HL-60/S4 treated with retinoic acid at 250 ng/mL for 4 days and 3 days (cell line): ENCODE measurements around the gene PRICKLE1.

Experiments
- in situ Hi-C: fragments of 300-500 bp; cut with MboI; formaldehyde crosslinking; loops from 2 replicates; pipeline ENCODE4 v1.7.0; 2022; ENCODE audit warnings: low sequenced_read_pairs

The PRICKLE1 gene

GRCh38 chr12:42588524-42589464 is 752 bp downstream of the PRICKLE1 start:
- in situ Hi-C loops, result no loop called here

DNA sequence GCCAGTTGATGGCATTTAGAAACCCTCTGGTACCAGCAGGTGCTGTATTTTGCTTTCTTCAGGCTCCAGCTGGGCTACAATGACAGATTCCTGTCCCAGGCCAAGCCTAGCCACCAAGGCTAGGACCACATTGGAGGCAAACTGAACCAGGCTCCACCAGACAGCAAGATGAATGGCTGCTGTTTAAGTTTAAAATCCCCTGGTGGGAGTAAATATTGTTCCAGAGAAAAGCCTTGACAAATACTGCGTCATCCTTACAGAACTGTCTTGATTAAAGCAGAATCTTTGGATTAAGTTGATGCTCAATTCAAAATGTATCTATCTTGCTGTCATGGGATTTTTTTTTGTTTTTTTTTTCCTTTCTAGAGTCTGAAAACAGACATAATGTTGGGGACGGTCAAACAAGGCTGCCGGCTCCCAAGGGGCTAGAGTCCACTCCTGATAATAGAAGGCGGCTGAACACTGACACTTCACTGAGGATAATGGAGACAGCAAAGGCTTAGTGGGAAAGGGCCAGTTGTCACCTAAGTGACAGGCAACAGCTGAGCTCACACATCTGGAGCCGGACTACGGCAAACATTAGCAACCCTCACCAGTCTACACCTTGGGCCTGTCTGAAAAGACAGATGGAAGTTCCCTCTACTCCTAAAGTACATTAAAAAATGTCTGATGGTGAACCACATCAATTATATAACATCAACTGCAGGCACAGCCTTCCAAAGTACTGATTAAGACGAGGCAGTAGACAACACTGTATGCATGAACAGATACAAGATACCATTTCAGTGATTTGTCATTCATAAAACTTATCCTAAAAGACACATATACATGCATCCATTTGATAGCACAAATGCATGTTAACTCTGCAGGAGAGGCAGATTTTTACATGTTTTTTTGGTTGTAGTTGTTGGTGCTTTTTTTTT is 1.7 kb downstream of the PRICKLE1 start:
- in situ Hi-C loops, result no loop called here

DNA sequence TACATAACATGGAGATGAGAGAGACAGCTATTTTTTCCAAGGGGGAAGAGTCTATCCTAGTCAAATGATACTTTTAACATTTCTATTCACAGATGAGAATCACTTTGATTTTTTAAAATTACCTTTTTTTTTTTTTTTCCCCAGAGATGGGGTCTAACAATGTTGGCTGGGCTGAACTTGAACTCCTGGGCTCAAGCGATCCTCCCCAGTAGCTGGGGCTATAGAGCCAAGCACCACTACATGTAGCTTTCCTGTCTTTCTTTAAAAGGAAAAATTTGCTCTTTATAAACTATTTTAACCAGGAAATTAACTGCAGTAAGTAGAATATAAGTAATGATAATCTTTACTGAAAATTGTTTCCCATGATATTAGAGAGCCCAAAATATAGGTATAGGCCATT is 3.3 kb downstream of the PRICKLE1 start:
- in situ Hi-C loops, result no loop called here

DNA sequence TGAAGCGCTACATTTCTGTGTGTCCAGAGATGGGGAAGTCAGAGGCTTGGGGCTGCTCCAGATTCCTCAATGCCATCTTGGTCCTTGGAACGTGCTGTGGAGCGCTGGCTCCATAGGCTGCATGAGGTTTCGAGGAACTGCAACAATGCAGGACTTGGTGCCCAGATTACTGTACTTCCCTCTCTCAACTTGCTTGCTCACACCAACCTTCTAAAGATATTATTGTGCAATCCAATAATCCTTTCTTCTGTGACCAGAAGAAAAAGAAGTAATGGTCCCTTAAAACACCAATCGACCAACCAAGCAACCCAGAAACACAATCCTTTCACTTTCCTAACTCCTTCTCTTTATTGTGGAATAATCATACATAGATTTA is 3.7 kb downstream of the PRICKLE1 start:
- in situ Hi-C loops, result no loop called here

DNA sequence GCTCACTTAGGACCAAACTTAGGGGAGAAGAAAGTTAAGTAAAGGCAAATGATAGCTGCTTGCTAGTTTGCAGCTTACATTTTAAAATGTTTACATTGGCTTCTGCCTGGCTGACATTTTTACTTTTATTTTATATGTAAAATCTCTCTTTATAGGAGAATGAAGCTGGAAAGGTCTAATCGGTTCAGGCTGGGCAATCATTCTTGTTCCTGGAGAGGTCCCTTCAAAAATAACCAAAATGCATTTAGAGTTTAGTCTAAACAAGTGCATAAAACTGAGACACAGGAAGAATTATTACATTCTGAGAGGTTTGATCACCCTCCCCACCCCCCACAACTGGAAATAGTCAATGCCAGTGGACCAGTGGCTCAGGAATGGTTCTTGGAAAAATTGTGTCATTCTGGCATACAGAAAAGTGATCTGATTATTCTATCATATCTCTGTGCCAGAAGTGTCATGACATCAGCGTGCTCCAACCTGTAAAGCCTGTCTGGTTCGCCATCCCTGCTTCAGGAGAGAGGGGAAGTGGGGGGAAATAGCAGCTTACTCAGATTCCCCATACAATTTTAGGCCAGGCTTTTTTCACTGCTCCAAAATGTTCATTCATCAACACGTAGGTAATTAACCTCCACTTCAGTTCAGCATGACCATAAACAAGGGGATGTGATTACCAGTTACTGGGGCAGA is 4.2 kb downstream of the PRICKLE1 start:
- in situ Hi-C loops, result no loop called here

- in situ Hi-C loops, result no loop called here
Measured at GRCh38 chr12:42584651-42585111, 4.9 kb downstream of the PRICKLE1 start.

DNA sequence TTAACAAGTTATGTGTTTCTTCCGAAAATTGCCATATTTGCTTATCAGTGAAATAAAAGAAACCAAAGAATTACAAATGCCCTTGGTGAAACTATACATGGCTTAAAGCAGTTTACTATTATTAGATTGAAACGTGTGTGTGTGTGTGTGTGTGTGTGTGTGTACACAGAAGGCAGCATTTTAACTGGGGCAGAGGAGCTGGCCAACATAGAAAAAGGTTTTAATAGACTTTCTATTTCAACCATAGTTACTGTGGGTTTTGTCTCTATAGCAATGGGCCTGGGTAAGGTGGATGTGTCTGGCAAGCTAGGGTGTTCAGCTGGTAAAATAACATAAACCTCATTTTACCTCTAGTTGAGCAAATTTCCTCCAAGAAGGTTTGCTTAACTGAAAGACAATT is 6.5 kb downstream of the PRICKLE1 start:
- in situ Hi-C loops, result no loop called here

DNA sequence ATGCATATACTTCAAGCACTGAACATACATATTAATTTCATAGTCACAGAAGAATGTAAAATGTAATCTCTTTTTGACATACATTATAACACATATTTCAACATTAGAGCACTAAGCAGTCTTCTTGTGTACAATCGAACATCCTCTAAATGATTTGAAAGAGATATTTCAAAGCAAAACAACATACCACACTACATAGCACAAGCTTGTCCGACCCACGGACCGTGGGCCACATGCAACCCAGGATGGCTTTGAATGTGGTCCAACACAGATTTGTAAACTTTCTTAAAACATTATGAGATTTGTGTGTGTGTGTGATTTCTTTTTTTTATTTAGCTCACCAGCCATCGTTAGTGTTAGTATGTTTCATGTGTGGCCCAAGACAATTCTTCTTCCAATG is 7.0 kb downstream of the PRICKLE1 start:
- in situ Hi-C loops, result no loop called here

DNA sequence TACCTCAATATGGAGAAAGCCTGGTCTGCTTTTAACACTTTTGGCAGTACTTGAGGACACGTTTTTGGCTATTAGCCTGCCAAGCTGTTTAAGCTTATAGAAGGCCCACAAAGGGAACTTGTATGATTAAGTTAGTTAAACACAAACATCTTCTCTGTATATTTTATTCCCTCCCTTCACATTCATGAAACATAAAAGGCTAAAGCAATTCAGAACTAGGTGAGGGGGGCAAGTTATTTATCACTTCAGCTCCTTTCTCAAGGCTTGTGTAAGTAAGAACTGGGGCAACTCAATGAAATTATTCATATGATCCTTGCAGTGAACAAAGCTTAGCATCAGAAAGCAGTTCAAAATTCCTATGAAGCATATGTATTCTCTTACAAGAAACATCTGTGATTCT is 7.5 kb downstream of the PRICKLE1 start:
- in situ Hi-C loops, result no loop called here

DNA sequence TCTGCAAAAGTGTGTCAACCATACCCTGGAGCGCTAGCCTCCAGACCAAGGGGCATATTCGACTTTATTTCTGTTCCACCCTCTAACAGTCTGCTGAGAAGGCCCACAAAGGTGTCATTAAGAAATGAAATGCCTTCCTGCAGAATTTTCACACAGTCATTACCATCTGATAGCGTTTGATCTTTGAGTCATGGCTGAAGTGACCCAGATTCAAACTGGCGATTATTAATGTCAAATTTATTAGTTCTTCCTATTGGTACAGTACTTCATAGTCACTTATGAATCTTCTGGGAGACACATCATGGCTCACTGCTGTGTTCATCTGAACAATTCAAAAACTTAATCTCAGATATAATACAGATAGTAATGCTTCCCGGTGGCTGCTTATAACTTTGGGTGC is 13.2 kb downstream of the PRICKLE1 start:
- in situ Hi-C loops, result no loop called here

GRCh38 chr12:42575717-42576116 is 13.8 kb downstream of the PRICKLE1 start:
- in situ Hi-C loops, result no loop called here

GRCh38 chr12:42574851-42575266 is 14.7 kb downstream of the PRICKLE1 start:
- in situ Hi-C loops, result loop anchor here (25.0 kb wide), 1 partner anchor 438 kb away; the partner anchor contains the start of gene GXYLT1

- in situ Hi-C loops, result loop anchor here (25.0 kb wide), 1 partner anchor 434 kb away; the partner anchor contains the start of gene GXYLT1
Measured at GRCh38 chr12:42571327-42572009, 18.1 kb downstream of the PRICKLE1 start.

DNA sequence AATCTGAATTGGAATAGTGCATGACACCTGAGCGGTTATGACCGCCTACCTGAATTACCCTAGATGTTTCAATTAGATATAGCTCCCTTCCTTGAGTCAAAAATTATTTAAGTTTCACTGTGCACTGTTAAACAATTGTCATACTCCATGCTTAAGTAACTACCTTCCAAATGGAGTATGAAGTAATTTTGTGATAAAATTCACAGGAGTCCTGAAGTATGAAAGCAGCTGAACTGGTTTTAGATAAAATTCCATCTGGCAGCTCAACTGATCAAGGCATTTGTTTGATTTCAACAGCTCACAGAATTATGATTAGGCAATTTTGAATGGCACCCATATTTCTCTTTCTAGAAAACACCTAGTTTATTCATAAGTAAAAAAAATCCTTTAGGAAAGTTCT is 19.5 kb downstream of the PRICKLE1 start:
- in situ Hi-C loops, result loop anchor here (25.0 kb wide), 1 partner anchor 433 kb away; the partner anchor contains the start of gene GXYLT1

GRCh38 chr12:42568952-42569915 is 20.3 kb downstream of the PRICKLE1 start:
- in situ Hi-C loops, result loop anchor here (25.0 kb wide), 1 partner anchor 432 kb away; the partner anchor contains the start of gene GXYLT1

- in situ Hi-C loops, result loop anchor here (25.0 kb wide), 1 partner anchor 428 kb away; the partner anchor contains the start of gene GXYLT1
Measured at GRCh38 chr12:42565633-42566032, 23.9 kb downstream of the PRICKLE1 start.

DNA sequence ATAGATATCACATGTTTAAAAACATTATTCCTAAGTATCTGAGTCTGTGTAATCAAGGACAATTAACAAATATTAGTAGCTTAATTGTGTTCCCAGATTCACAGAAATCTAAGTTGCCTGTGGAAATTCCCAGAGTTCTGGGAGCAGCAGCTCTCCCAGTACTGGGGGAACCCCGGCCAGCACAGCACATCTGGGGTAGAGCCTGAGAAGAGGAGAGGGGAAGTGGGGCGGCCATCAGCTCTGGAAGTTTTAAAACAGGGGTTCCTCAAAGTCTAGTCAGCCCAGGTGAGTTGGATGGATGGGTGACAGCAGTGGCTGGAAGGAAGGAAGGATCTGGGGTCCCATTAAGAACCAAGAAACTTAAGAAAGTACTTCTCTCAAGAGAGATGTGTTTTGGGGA is 24.6 kb downstream of the PRICKLE1 start:
- in situ Hi-C loops, result loop anchor here (25.0 kb wide), 1 partner anchor 428 kb away; the partner anchor contains the start of gene GXYLT1

DNA sequence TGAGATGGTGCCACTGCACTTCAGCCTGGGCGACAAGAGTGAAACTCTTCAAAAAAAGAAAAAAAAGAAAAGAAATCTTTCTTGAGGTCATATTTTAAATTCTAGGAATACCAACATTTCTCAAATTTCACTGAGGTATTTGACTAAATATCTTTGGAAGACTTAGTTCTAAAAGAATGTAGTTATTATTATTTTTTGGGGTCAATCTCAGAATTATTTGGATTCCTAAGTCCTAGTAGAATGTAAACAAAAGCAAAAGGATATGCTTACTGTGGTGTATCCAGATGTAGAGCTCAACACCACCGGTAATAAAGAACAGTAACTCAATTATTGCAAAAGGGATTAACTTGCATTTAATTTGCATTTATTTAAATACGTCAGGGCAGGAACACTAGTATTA is 25.0 kb downstream of the PRICKLE1 start:
- in situ Hi-C loops, result loop anchor here (25.0 kb wide), 1 partner anchor 427 kb away; the partner anchor contains the start of gene GXYLT1

DNA sequence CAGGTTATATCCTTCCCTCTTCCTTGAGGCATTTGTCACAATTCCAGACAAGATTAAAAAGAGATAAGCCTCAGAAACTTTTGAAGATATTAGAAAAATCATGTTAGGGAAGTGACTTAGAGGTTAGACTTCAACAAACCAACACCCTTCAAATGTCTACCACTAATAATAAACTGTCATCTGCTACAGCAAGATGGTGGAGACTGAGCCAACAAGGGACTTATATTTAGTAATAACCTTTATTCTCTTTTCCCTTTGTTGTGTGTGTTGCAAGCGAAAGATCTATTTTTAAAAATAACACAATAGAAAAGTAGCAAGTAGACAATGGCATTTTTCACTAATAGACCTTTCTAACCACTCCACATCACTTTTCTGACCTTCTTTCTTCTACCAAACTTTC is 28.6 kb downstream of the PRICKLE1 start:
- in situ Hi-C loops, result loop anchor here (25.0 kb wide), 1 partner anchor 424 kb away; the partner anchor contains the start of gene GXYLT1
